ENCODE data around the gene PSMB4.
"Not testable (repeated sequence)": the region's sequence is repeated elsewhere in the genome, so short reads cannot be mapped to it uniquely, and the experiment has no call there.

Gene PSMB4

GRCh38 chr1:151391079-151391563, 8.3 kb upstream of the PSMB4 start:
- CTCF ChIA-PET = no interaction called here
- H3K27ac ChIP-seq = no peak overlapping the region
- TF ChIP-seq, protein P1, sequence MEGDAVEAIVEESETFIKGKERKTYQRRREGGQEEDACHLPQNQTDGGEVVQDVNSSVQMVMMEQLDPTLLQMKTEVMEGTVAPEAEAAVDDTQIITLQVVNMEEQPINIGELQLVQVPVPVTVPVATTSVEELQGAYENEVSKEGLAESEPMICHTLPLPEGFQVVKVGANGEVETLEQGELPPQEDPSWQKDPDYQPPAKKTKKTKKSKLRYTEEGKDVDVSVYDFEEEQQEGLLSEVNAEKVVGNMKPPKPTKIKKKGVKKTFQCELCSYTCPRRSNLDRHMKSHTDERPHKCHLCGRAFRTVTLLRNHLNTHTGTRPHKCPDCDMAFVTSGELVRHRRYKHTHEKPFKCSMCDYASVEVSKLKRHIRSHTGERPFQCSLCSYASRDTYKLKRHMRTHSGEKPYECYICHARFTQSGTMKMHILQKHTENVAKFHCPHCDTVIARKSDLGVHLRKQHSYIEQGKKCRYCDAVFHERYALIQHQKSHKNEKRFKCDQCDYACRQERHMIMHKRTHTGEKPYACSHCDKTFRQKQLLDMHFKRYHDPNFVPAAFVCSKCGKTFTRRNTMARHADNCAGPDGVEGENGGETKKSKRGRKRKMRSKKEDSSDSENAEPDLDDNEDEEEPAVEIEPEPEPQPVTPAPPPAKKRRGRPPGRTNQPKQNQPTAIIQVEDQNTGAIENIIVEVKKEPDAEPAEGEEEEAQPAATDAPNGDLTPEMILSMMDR (conservative IDR thresholded peaks at IDR 0.05; ENCODE audit: low read depth) = no peak
- POLR2A ChIA-PET (ENCODE audit: low non-redundant PET) = no interaction called here
- DNase-seq (ENCODE audit: low spot score) = no peak

DNA sequence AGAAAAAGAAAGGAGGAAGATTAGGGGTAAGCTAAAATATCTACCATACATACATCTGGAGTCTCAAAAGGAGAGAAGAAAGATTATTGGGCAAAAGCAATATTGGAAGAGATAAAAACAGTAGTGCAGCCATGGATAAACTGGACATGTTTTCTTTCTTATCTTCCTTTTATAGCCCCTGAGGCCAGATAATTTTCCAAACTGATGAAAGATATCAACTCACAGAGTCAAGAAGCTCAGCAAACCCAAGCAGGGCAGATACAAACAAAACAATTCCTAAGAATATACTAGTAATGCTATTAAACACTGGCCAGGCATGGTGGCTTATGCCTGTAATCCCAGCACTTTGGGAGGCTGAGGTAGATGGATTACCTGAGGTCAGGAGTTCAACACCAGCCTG, 5.8 kb upstream of the PSMB4 start:
- H3K27ac ChIP-seq = no peak overlapping the region
- POLR2A ChIA-PET (ENCODE audit: low non-redundant PET) = no interaction called here
- TF ChIP-seq, protein P1 (conservative IDR thresholded peaks at IDR 0.05; ENCODE audit: low read depth) = no peak
- CTCF ChIA-PET = no interaction called here
- no peak for DNase-seq (ENCODE audit: low spot score)

DNA sequence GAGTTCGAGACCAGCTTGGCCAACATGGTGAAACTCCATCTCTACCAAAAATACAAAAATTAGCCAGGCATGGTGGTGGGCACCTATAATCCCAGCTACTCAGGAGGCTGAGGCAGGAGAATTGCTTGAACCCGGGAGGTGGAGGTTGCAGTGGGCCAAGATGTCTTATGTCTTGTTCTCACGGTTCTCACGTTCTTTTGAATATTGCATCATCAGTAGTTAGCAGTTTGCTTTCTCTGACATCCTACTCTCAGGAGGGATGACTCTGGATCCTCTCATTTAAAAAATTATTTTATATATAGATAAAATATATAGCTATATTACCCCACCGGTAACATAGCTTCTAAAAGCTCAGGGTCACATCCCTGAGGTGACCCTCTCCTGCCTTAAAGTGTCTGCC, 3.1 kb upstream of the PSMB4 start:
- H3K27ac ChIP-seq; POLR2A ChIA-PET (ENCODE audit: low non-redundant PET); DNase-seq (ENCODE audit: low spot score): not testable (repeated sequence)
- CTCF ChIA-PET = interaction anchor here (1.0 kb wide), 1 partner anchor 56 kb away, joined by 4 read pairs; no protein-coding TSS in a partner anchor

DNA sequence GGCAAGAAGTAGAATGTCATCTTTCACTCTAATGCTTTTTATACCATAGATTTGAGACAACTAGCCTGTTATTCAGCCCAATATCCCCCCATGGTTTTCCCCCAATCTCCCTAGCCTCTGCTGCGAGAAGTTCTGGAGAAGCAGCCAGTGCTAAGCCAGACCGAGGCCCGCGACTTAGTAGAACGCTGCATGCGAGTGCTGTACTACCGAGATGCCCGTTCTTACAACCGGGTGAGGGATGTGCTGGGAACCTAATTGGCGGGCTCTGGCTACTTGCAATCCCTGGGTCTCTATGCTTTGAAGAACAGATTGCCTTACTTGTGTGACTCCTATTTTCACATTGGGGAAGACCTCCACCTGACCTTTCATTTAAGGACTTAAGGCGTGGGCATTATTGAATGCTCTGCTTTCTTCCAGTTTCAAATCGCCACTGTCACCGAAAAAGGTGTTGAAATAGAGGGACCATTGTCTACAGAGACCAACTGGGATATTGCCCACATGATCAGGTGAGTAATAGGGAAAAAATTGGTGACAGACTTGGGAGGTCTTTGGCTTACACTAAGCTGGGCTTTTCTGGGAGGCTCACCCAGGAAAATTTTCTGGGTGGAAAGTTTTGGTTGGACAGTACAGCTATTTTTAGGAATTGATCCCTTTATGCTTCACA, 1.9 kb downstream of the PSMB4 start:
- no peak for DNase-seq (ENCODE audit: low spot score)
- CTCF ChIA-PET = no interaction called here
- H3K27ac ChIP-seq = no peak overlapping the region
- TF ChIP-seq, protein P1 (conservative IDR thresholded peaks at IDR 0.05; ENCODE audit: low read depth) = no peak
- POLR2A ChIA-PET (ENCODE audit: low non-redundant PET) = no interaction called here

- ChIA-PET POLR2A (ENCODE audit: low non-redundant PET) (no interaction called here), CTCF (no interaction called here)
- DNase-seq (ENCODE audit: low spot score) = no peak
- H3K27ac ChIP-seq = no peak overlapping the region
- TF ChIP-seq, protein P1 (conservative IDR thresholded peaks at IDR 0.05; ENCODE audit: low read depth) = no peak
These were observed 2.5 kb downstream of the PSMB4 start for GRCh38 chr1:151401860-151402259.

- H3K27ac ChIP-seq = no peak overlapping the region
- DNase-seq (ENCODE audit: low spot score) = no peak
- POLR2A ChIA-PET (ENCODE audit: low non-redundant PET) = no interaction called here
- CTCF ChIA-PET = interaction anchor here (0.6 kb wide), 1 partner anchor 383 kb away, joined by 3 read pairs; no protein-coding TSS in a partner anchor
- TF ChIP-seq, protein P1 (conservative IDR thresholded peaks at IDR 0.05; ENCODE audit: low read depth) = no peak
These were observed 3.4 kb downstream of the PSMB4 start for GRCh38 chr1:151402764-151403163.

- no peak for DNase-seq (ENCODE audit: low spot score)
- POLR2A ChIA-PET (ENCODE audit: low non-redundant PET) = no interaction called here
- CTCF ChIA-PET = no interaction called here
- TF ChIP-seq, protein P1 (conservative IDR thresholded peaks at IDR 0.05; ENCODE audit: low read depth) = no peak
- no peak overlapping the region for H3K27ac ChIP-seq
These were observed 4.2 kb downstream of the PSMB4 start for GRCh38 chr1:151403612-151404011.
